SH-SY5Y (cell line): ENCODE measurements around the gene RAD51B.

Experiments used
- GATA2 ChIP-seq: IDR thresholded peaks from 2 replicates; pipeline ENCODE4 v1.6.1; 2011; ENCODE audit warnings: mild to moderate bottlenecking, low read depth, low read length
- GATA3 ChIP-seq: IDR thresholded peaks from 2 replicates; pipeline ENCODE4 v1.6.1; 2011; ENCODE audit warnings: low read depth, mild to moderate bottlenecking, low read length, moderate library complexity

GRCh38 chr14:68771631-68772030 lies 952.1 kb downstream of the RAD51B start:
- no peak for TF ChIP-seq GATA3
- TF ChIP-seq GATA2: no peak
